GM19193 (cell line): ENCODE data around the gene TFIP11.

Experiments
- POLR2A ChIP-seq: IDR thresholded peaks from 4 replicates; pipeline ENCODE4 v1.6.1; 2011; ENCODE audit not compliant: insufficient read depth, insufficient read length; ENCODE audit errors: extremely low read depth

TFIP11 gene

GRCh38 chr22:26501996-26502395, 10.3 kb downstream of the TFIP11 start:
- no peak for TF ChIP-seq POLR2A

DNA sequence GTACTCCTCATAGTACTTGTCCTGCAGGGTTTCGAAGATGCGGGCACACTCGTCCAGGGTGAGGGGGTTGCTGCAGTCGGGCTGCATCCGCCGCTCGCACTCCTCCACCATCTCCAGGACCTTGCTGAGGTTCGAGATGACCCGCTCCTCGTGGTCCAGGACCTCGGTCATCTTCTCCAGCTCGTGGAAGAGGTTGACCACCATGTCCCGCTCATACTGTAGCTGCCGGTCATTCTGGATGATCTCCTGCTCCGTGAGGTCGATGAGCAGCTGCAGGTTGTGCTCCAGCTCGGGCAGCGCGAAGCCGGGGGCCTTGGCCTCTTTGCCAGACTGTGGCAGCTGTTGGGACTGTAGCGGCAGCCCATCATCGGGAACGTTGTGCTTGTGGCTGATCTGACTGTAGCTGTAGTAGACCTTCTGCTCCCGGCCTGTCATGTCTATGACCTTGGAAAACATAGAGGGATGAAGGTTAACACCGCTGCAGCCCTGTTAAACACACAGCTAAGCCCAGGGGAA, 13.0 kb downstream of the TFIP11 start:
- TF ChIP-seq POLR2A: no peak

GRCh38 chr22:26496456-26496855, 15.8 kb downstream of the TFIP11 start:
- no peak for TF ChIP-seq POLR2A

DNA sequence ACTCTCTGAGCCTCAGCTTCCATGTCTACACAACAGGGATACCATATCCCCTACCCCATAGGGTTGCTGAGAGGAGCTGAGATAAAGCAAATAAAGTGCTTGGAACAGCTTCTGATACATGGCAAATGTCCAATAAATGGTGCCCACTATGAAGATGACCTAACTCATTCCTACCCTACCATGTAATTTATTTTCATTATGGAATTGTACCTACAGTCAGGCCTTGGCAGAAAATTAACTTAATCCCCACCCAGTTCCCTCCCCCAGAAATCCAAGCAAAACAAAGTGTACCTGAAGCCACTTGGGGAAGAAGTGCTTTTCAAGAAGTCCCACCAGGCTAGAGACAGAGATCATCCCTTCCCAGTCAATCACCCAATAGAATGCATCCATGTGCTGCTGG, 17.8 kb downstream of the TFIP11 start:
- TF ChIP-seq POLR2A: no peak

DNA sequence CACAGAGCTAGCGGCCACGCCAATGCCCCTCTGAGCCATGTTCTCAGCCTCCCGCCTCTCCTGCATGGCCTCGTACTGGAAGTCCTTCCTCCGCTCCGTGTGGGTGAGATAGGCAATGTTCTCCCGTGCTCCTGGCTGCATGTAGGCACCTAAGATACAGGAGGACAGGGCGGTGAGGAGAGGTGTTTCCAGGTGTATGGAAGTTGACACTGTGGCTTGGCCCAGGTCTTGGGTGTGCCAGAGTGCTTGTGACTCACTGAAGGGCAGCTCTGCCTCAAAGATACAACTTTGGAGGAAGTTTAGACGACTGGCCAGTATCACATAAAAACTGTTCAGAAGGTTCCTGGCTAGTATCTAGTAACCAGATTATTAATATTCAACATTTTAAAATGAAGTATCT, 20.1 kb downstream of the TFIP11 start:
- no peak for TF ChIP-seq POLR2A

DNA sequence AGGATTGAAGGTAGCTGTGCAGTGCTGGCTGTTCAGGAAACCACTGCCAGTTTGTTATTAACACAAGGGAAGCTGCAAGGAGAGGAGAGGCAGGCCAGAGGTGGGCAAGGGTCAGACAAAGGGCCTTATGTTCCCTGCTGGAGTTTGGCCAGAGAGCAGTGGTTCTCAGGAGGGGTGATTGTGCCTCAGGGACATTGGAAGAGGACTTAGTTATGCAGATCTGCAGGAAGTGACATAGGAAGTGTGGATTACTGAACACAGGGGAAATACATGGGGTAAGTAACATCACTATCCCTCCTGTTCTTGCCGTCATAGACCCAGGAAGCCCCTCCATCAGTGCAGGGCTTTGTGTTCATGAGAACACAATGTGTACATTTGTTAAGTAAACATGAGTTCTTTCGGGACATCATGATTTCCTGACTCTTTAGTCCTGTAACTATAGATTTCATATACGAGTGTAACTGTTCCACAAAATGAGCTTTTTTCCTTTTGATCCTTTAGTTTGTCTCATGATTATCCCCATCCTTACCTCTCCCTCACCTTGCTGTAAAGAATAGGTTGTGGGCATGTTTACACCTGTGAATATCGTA, 22.7 kb downstream of the TFIP11 start:
- no peak for TF ChIP-seq POLR2A

GRCh38 chr22:26487996-26488395, 24.3 kb downstream of the TFIP11 start:
- no peak for TF ChIP-seq POLR2A

DNA sequence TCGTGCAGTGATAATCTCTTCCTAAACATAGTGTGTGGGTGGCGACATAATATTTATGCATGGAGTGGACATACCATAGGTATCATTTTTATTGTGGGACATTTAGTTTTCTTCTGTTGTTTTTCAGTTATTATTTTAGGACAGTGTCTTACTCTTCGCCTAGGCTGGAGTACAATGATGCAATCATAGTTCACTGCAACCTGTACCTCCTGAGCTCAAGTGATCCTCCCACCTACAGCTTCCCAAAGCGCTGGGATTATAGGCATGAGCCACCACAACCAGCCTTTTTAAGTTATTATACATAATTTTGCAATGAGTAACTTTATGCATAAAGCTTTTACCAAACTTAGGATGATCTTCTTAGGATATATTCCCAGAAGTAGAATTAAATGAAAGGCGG, 25.9 kb downstream of the TFIP11 start:
- TF ChIP-seq POLR2A: no peak

DNA sequence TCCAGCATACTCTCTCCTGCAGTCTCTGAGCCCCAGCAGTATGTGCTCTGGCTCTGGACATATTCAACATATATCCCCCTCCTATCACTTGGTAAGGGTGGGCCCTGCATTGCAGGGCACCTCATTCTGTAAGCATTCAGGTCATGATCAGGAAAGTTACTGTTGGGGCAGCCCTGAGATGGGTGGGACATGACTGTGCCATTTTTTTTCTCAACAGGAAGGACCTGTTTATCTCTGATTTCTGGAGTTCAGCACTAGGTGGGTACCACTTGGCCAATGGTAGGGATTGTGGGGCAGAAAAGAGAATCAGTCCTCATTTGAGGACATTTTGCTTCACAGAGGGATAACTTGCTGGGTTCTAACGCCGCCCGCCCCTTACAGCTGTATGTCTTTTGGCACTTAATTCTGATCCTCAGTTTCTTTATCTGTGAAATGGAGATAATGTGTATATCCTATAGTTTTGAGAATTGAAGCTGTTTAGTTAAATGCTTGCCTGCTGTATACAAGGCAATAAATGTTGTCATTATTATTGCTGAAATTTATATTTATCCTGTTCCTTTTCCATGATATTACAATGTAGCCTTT, 26.4 kb downstream of the TFIP11 start:
- TF ChIP-seq POLR2A: no peak

- no peak for TF ChIP-seq POLR2A
These were observed 27.3 kb downstream of the TFIP11 start for GRCh38 chr22:26485013-26485412.

DNA sequence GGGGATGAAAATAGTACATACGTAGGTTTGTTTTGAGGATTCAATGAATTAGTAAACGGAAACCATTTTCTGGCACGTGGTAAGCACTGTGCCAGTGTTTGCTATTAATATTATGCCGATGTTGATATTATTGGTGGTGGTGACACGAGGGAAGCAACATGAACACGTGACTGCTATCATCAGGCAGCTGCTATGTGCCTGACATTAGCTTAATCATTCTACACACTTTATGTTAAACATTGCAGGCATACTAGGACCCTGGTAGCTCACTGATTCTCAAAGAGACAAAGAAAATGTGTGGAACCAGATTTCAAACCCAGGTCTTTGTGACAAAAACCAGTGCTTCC, 27.9 kb downstream of the TFIP11 start:
- TF ChIP-seq POLR2A: no peak

- TF ChIP-seq POLR2A: peak; percentile 89
These were observed 28.6 kb downstream of the TFIP11 start, which contains the start of the genes HPS4 and SRRD for GRCh38 chr22:26483439-26484359. HPS4 (minus strand) TSS chr22:26483783; CDS start chr22:26481762, 2,021 bp downstream. SRRD (plus strand) TSS chr22:26483877; CDS start chr22:26483891, 14 bp downstream.

DNA sequence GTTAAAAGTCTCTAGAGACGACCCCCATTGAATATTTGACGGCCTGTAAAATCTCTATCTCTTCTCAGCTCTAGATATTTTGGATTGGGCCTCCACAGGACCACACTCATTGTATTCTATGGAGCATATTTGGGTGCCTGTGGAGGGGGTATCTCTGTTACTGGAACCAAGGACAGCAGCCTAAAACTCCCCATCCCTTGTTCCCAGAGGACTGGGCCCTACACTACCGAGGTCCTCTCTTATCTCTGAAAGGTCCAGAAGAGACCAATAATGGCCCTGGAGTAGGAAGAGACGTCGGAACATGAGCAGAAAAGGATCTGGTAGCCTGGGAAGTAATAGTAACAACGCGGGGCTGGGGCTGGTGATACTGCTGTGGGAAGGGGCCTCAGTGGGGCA, 29.2 kb downstream of the TFIP11 start:
- TF ChIP-seq POLR2A: no peak

GRCh38 chr22:26482161-26482560, 30.1 kb downstream of the TFIP11 start:
- no peak for TF ChIP-seq POLR2A

DNA sequence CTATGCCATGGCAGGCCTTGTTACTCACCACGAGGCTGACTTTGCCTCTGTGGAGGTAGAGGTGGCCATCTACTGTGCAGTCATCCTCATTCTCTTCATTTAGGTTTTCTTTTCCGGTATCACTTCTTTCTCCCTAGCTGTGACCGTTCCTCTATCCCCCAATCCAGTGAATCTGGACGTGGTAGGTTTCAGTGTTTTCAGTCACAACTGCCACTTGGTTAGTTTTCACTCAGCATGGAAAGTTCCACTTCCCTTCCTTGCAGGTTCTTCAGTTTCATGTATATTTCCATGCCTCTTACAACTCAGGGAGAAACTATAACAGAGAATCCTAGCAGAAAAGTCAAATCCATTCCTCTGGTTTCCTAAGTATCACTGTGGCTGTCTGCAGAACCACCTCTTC, 30.6 kb downstream of the TFIP11 start:
- TF ChIP-seq POLR2A: no peak
